B cell (primary cell): ENCODE data around the gene FGF5. TPM values are rescaled to one million over a fixed set of nuclear protein-coding genes. Genes with fewer than 3 reads are reported as not detected.

Experiments used
- ATAC-seq: fragments of 200-7000 bp; cut with Tn5 transposase; one replicate; pipeline ENCODE4 v1.10.0; 2021; ENCODE audit warnings: low read depth, mild to moderate bottlenecking, moderate number of reproducible peaks, moderate library complexity
- CTCF ChIA-PET: fragments of 350-600 bp; sonication (Branson Sonifier 250); formaldehyde crosslinking; loops from one replicate; lab custom pipeline; 2021; ENCODE audit warnings: antibody characterized with exemption, inconsistent platforms; lab: Charles Lee
- POLR2A ChIA-PET: fragments of 350-600 bp; sonication (Branson Sonifier 250); formaldehyde crosslinking; loops from one replicate; lab custom pipeline; 2021; ENCODE audit warnings: antibody characterized with exemption; lab: Charles Lee
- DNase-seq: peaks from one replicate; pipeline ENCODE4 v3.0.0; 2013
- H2AFZ ChIP-seq: 2 replicates; pipeline ENCODE4 v1.6.1; 2012; ENCODE audit warnings: mild to moderate bottlenecking, low read depth, low read length; ENCODE audit not compliant: insufficient read depth, poor library complexity, severe bottlenecking
- H3K27ac ChIP-seq, 2 donors: 1 replicate in 1 of 2; 2 replicates in 1 of 2; pipeline ENCODE4 v1.5.1; 2012 to 2013; ENCODE audit warnings: low read length in 2 of 2, mild to moderate bottlenecking in 2 of 2, moderate library complexity in 1 of 2
- H3K27me3 ChIP-seq, 4 experiments: fragments of 200-600 bp in 1 of 4; sonication (generic) in 1 of 4; replicated peaks in 1 of 4; 1 replicate in 2 of 4; 2 replicates in 2 of 4; pipeline versions ENCODE4 v1.6.1 to v1.7.0; 2013 to 2016; ENCODE audit warnings: low read length in 3 of 4, mild to moderate bottlenecking in 2 of 4, mixed read lengths in 1 of 4, moderate library complexity in 1 of 4; ENCODE audit not compliant: insufficient read depth in 4 of 4, control insufficient read depth in 3 of 4; ENCODE audit errors: control extremely low read depth in 1 of 4
- H3K36me3 ChIP-seq, 2 experiments: replicated peaks in 1 of 2; 1 replicate in 1 of 2; 2 replicates in 1 of 2; pipeline versions ENCODE4 v1.6.1 to v1.7.1; 2013; ENCODE audit warnings: low read length in 1 of 2; ENCODE audit not compliant: insufficient read depth in 2 of 2, control insufficient read depth in 1 of 2; ENCODE audit errors: control extremely low read depth in 1 of 2, extremely low read depth in 1 of 2
- H3K4me1 ChIP-seq, 2 donors: fragments of 200-600 bp in 1 of 2; sonication (generic) in 1 of 2; 1 replicate in 1 of 2; 2 replicates in 1 of 2; pipeline versions ENCODE4 v1.5.1 to v1.6.1; 2013 to 2017; ENCODE audit warnings: low read length in 2 of 2; ENCODE audit not compliant: control insufficient read depth in 2 of 2, insufficient read depth in 2 of 2
- H3K4me2 ChIP-seq: replicated peaks from 2 replicates; pipeline ENCODE3; 2012; ENCODE audit warnings: mild to moderate bottlenecking, low read depth, low read length; ENCODE audit not compliant: poor library complexity, severe bottlenecking
- H3K4me3 ChIP-seq, 5 experiments: fragments of 200-600 bp in 1 of 5; sonication (generic) in 1 of 5; 1 replicate in 3 of 5; 2 replicates in 2 of 5; pipeline versions ENCODE4 v1.5.1 to v1.7.0; 2011 to 2016; ENCODE audit warnings: low read length in 4 of 5, mild to moderate bottlenecking in 4 of 5, low read depth in 2 of 5, control low read depth in 1 of 5, moderate library complexity in 1 of 5; ENCODE audit not compliant: insufficient read depth in 1 of 5; ENCODE audit errors: control extremely low read depth in 1 of 5, extremely low read depth in 1 of 5
- H3K79me2 ChIP-seq: fragments of 200-600 bp; sonication (generic); one replicate; pipeline ENCODE4 v1.6.0; 2016; ENCODE audit warnings: low read length; ENCODE audit not compliant: control insufficient read depth, insufficient read depth
- H3K9ac ChIP-seq: fragments of 200-600 bp; sonication (generic); 2 replicates; pipeline ENCODE4 v1.6.1; 2017; ENCODE audit warnings: mild to moderate bottlenecking, low read length, moderate library complexity
- H3K9me3 ChIP-seq, 3 donors: one replicate each; pipeline versions ENCODE4 v1.6.1 to v1.7.1; 2013; ENCODE audit warnings: low read length in 2 of 3; ENCODE audit not compliant: control insufficient read depth in 2 of 3, insufficient read depth in 1 of 3; ENCODE audit errors: control extremely low read depth in 1 of 3
- H4K20me1 ChIP-seq: 2 replicates; pipeline ENCODE4 v1.6.0; 2012; ENCODE audit warnings: mild to moderate bottlenecking, low read length; ENCODE audit not compliant: insufficient read depth, control insufficient read depth, poor library complexity, severe bottlenecking
- H3K27ac Mint-ChIP-seq: one replicate; pipeline ENCODE4 v1.8.0; 2021; ENCODE audit warnings: mixed read lengths
- H3K27me3 Mint-ChIP-seq: one replicate; pipeline ENCODE4 v1.8.0; 2021; ENCODE audit warnings: mixed read lengths
- H3K4me1 Mint-ChIP-seq: one replicate; pipeline ENCODE4 v1.8.0; 2021; ENCODE audit warnings: mixed read lengths
- H3K4me3 Mint-ChIP-seq: one replicate; pipeline ENCODE4 v1.8.0; 2021; ENCODE audit warnings: mixed read lengths
- H3K9me3 Mint-ChIP-seq: one replicate; pipeline ENCODE4 v1.8.0; 2022; ENCODE audit warnings: mixed read lengths; ENCODE audit not compliant: insufficient read depth
- EZH2 ChIP-seq: IDR thresholded peaks from 2 replicates; pipeline ENCODE4 v1.6.1; 2012; ENCODE audit warnings: borderline replicate concordance, low read depth, mild to moderate bottlenecking, moderate library complexity, low read length; ENCODE audit not compliant: insufficient read depth, poor library complexity, severe bottlenecking
- WGBS: methylation state at CpG from one replicate; pipeline ENCODE4 v1.1.5; 2013; ENCODE audit warnings: missing lambda C conversion rate; ENCODE audit not compliant: insufficient coverage; 5-methylcytosine and 5-hydroxymethylcytosine counted together
- intact Hi-C: fragments of 100-400 bp; cut with micrococcal nuclease; formaldehyde crosslinking; loops from one replicate; pipeline ENCODE4 v1.10.0; 2022
- polyA plus RNA-seq: library from polyadenylated mRNA; depleted of rRNA; stranded (reverse); fragments of >200 nt; gene quantifications from 2 replicates; pipeline ENCODE4 v1.2.3, GENCODE V29; 2012
- total RNA-seq, 2 donors: library from RNA; stranded (reverse); fragments of 120-200 nt in 1 of 2; gene quantifications; 1 replicate in 1 of 2; 2 replicates in 1 of 2; pipeline versions ENCODE4 v1.2.3 to v1.2.4, GENCODE V29; 2013 to 2022
- TF ChIP-seq, protein P1 (sequence below): fragments of 200-600 bp; IDR thresholded peaks from one replicate; pipeline ENCODE4 v1.8.0; 2022; ENCODE audit warnings: antibody characterized with exemption, mild to moderate bottlenecking

FGF5 gene
- total and polyA plus RNA-seq, 2 donors (not counting 1 experiment from before 2014, with no cell fraction given) = 0.01 TPM; not detected in 1

DNA sequence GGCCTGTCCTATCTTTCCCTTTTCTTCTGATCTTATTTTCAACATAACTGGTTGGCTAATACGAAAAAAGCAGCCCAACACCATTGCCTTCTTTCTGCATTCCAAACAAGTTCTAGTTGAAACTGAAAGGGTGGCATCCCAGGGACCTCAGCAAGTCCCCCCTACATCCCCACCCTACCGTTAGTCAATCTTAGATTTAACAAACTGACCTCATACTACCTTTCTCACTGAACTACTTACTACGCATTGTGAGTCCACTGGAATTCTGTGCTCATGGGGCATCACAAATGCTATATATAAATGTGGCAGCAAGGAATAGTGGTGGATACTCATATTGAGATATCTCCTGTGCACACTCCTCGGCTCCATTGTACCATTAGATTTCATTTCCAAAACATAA is 33.1 kb upstream of the FGF5 start:
- Histone ChIP-seq H3K4me3 (no peak overlapping the region), H3K27me3 (peaks cover 0 to 11% (median 2%) of the 10 kb centered on the region in 4 experiments), H2AFZ (no peak overlapping the region), H4K20me1 (no peaks in the 10 kb centered on the region), H3K9ac (no peak overlapping the region), H3K4me1 (no peaks in the 10 kb centered on the region), H3K9me3 (no peaks in the 10 kb centered on the region), H3K4me2 (no peak overlapping the region), H3K27ac (no peak overlapping the region), H3K36me3 (no peaks in the 10 kb centered on the region), H3K79me2 (no peaks in the 10 kb centered on the region)
- ATAC-seq = no peak
- no peak for DNase-seq
- CTCF ChIA-PET = no interaction called here
- POLR2A ChIA-PET = no interaction called here
- intact Hi-C loops = no loop called here
- Mint-ChIP-seq H3K4me3 (no peak overlapping the region), H3K27me3 (peaks cover 18% of the 10 kb centered on the region), H3K9me3 (no peaks in the 10 kb centered on the region), H3K27ac (no peak overlapping the region), H3K4me1 (peaks cover 2% of the 10 kb centered on the region)
- no peak for TF ChIP-seq EZH2
- 83% methylated on average over 1 of the region's 4 CpGs for WGBS

DNA sequence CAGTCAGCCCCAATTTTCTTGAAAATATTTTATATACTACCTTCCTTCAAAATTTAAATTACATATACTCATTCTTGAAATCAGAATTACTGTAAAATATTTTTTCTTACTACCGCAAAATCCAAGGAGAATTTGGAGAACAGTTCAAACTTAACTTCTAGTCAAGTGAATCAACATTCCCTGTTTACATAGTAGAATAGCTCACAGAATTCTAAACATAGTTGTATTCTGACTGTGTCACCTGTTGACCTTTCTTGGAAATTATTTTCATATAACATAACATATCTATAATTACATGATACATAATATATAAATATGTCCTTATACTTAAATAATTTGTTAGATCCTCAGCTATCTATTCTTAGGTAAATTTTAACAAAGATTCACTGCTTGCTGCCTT is 31.0 kb upstream of the FGF5 start:
- intact Hi-C loops = no loop called here
- ChIA-PET POLR2A (no interaction called here), CTCF (no interaction called here)
- DNase-seq = no peak
- no peak overlapping the region for H3K27ac ChIP-seq
- no peaks in the 10 kb centered on the region for H3K36me3 ChIP-seq
- no peaks in the 10 kb centered on the region for H4K20me1 ChIP-seq
- Mint-ChIP-seq H3K4me1 (no peaks in the 10 kb centered on the region), H3K9me3 (no peaks in the 10 kb centered on the region), H3K27me3 (peaks cover 12% of the 10 kb centered on the region), H3K4me3 (no peak overlapping the region), H3K27ac (no peak overlapping the region)
- TF ChIP-seq, protein P1, sequence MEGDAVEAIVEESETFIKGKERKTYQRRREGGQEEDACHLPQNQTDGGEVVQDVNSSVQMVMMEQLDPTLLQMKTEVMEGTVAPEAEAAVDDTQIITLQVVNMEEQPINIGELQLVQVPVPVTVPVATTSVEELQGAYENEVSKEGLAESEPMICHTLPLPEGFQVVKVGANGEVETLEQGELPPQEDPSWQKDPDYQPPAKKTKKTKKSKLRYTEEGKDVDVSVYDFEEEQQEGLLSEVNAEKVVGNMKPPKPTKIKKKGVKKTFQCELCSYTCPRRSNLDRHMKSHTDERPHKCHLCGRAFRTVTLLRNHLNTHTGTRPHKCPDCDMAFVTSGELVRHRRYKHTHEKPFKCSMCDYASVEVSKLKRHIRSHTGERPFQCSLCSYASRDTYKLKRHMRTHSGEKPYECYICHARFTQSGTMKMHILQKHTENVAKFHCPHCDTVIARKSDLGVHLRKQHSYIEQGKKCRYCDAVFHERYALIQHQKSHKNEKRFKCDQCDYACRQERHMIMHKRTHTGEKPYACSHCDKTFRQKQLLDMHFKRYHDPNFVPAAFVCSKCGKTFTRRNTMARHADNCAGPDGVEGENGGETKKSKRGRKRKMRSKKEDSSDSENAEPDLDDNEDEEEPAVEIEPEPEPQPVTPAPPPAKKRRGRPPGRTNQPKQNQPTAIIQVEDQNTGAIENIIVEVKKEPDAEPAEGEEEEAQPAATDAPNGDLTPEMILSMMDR = no peak
- TF ChIP-seq EZH2 = no peak
- H2AFZ ChIP-seq = no peak overlapping the region
- no peak for ATAC-seq
- no CpG with 5 or more reads among the region's 1 CpG for WGBS
- H3K27me3 ChIP-seq = peaks cover 0 to 11% (median 3%) of the 10 kb centered on the region in 4 experiments
- no peaks in the 10 kb centered on the region for H3K4me1 ChIP-seq
- no peaks in the 10 kb centered on the region for H3K9me3 ChIP-seq
- H3K9ac ChIP-seq = no peak overlapping the region
- H3K4me3 ChIP-seq = no peak overlapping the region
- no peak overlapping the region for H3K4me2 ChIP-seq
- H3K79me2 ChIP-seq = no peaks in the 10 kb centered on the region
